ENCODE measurements around the gene ARMC7. TPM values are rescaled to one million over a fixed set of nuclear protein-coding genes. Genes with fewer than 3 reads are reported as not detected.
A peak's percentile ranks its signal among the peaks of the same experiment; 100 is the strongest.

Gene ARMC7
- total and polyA plus RNA-seq, 2 of the 13 experiments (the other 11 are each of a cell fraction or from before 2014, with no cell fraction given), result 3.9 to 4.2 TPM

- TF ChIP-seq ZNF770 (CRISPR knock-in tag; IDR thresholded peaks at IDR 0.05) (no peak), CSRNP2 (CRISPR knock-in tag; conservative IDR thresholded peaks at IDR 0.05; ENCODE audit: low read depth) (no peak), RAD51 (IDR thresholded peaks at IDR 0.05; ENCODE audit: borderline replicate concordance) (no peak), ZNF772 (CRISPR knock-in tag; IDR thresholded peaks at IDR 0.05) (peak; percentile 68), ARNT2 (CRISPR knock-in tag; IDR thresholded peaks at IDR 0.05; ENCODE audit: low read depth) (no peak), ZNF549 (CRISPR knock-in tag; IDR thresholded peaks at IDR 0.05) (no peak), ZKSCAN8 (CRISPR knock-in tag; IDR thresholded peaks at IDR 0.05; ENCODE audit: borderline replicate concordance) (peak; percentile 51; the same call in 1 of the 2 replicates), ZNF432 (CRISPR knock-in tag; IDR thresholded peaks at IDR 0.05; ENCODE audit: borderline replicate concordance) (no peak), FOXA3 (CRISPR knock-in tag; IDR thresholded peaks at IDR 0.05) (peak; percentile 86), RERE (CRISPR knock-in tag; IDR thresholded peaks at IDR 0.05; ENCODE audit: low read depth) (0 out of 2 replicates have a peak, but pooled peaks have one; percentile 27), SP2 (CRISPR knock-in tag; IDR thresholded peaks at IDR 0.05) (0 out of 2 replicates have a peak, but pooled peaks have one; percentile 21), ZBTB7B (CRISPR knock-in tag; IDR thresholded peaks at IDR 0.05) (no peak; the same call in 1 of the 2 replicates), ZNF709 (CRISPR knock-in tag; IDR thresholded peaks at IDR 0.05) (peak; percentile 86; the same call in 1 of the 2 replicates), ZNF777 (CRISPR knock-in tag; IDR thresholded peaks at IDR 0.05) (no peak; the same call in 1 of the 2 replicates), SRSF9 (IDR thresholded peaks at IDR 0.05; ENCODE audit: borderline replicate concordance, insufficient read depth, low read depth, low read length, poor library complexity, severe bottlenecking) (no peak), ZSCAN29 (CRISPR knock-in tag; conservative IDR thresholded peaks at IDR 0.05) (peak; percentile 59; the same call in 1 of the 2 replicates), NFE2L2 (IDR thresholded peaks at IDR 0.05; ENCODE audit: low read length) (no peak), MBD4 (IDR thresholded peaks at IDR 0.05; ENCODE audit: borderline replicate concordance, low read length) (no peak), RFX3 (CRISPR knock-in tag; IDR thresholded peaks at IDR 0.05) (no peak)
These were observed 23.1 kb upstream of the ARMC7 start (continued) for GRCh38 chr17:75086496-75087181.
